HepG2 (cell line): ENCODE data around the gene MTRF1.

ENCODE experiments used
- ASH2L ChIP-seq: fragments of 300-600, 200-600 bp; sonication (generic); IDR thresholded peaks from 2 replicates; pipeline ENCODE4 v1.7.0; 2017; ENCODE audit warnings: low read depth, mild to moderate bottlenecking, moderate library complexity, mixed read lengths, low read length; ENCODE audit not compliant: insufficient read length
- RXRA ChIP-seq: sonication (generic); formaldehyde crosslinking; IDR thresholded peaks from 2 replicates; pipeline ENCODE4 v1.5.1; 2020; ENCODE audit warnings: missing genetic modification reagents
- TAF1 ChIP-seq: sonication (generic); formaldehyde crosslinking; IDR thresholded peaks from 2 replicates; pipeline ENCODE4 v1.4.0; 2020; ENCODE audit warnings: missing genetic modification reagents
- ZNF274 ChIP-seq: sonication (generic); formaldehyde crosslinking; IDR thresholded peaks from 2 replicates; pipeline ENCODE4 v1.5.1; 2020; ENCODE audit warnings: mild to moderate bottlenecking, missing genetic modification reagents
- TF ChIP-seq, protein P1 (sequence below): sonication (generic); formaldehyde crosslinking; IDR thresholded peaks from 2 replicates; pipeline ENCODE4 v1.5.0; 2020; ENCODE audit warnings: mild to moderate bottlenecking, missing genetic modification reagents, moderate library complexity
- TF ChIP-seq, protein P2 (sequence below): sonication (generic); formaldehyde crosslinking; IDR thresholded peaks from 2 replicates; pipeline ENCODE4 v1.4.0; 2020; ENCODE audit warnings: missing genetic modification reagents

DNA sequence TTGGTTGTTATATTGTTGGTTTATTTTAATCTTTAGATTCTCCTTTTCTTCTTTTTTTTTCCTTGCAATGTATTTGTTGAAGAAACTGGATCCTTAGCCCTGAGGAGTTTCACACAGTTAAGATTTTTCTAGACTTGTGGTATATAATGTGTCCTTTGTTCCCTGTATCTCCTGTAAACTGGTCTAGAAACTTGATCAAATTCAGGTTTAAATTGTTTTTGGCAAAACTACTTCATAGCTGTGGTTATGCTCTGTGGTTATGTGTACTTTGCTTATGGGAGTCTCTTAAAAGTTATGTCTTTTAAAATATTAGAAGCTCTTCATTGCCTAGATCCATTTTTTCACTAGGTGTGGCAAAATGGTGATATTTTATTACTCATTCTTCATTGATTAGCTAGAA is 3.7 kb upstream of the MTRF1 start:
- TF ChIP-seq, protein P1, sequence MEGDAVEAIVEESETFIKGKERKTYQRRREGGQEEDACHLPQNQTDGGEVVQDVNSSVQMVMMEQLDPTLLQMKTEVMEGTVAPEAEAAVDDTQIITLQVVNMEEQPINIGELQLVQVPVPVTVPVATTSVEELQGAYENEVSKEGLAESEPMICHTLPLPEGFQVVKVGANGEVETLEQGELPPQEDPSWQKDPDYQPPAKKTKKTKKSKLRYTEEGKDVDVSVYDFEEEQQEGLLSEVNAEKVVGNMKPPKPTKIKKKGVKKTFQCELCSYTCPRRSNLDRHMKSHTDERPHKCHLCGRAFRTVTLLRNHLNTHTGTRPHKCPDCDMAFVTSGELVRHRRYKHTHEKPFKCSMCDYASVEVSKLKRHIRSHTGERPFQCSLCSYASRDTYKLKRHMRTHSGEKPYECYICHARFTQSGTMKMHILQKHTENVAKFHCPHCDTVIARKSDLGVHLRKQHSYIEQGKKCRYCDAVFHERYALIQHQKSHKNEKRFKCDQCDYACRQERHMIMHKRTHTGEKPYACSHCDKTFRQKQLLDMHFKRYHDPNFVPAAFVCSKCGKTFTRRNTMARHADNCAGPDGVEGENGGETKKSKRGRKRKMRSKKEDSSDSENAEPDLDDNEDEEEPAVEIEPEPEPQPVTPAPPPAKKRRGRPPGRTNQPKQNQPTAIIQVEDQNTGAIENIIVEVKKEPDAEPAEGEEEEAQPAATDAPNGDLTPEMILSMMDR (CRISPR knock-in tag): no peak
- TF ChIP-seq RXRA (CRISPR knock-in tag) (no peak), TAF1 (no peak), ASH2L (no peak), ZNF274 (CRISPR knock-in tag) (no peak)
- TF ChIP-seq, protein P2, sequence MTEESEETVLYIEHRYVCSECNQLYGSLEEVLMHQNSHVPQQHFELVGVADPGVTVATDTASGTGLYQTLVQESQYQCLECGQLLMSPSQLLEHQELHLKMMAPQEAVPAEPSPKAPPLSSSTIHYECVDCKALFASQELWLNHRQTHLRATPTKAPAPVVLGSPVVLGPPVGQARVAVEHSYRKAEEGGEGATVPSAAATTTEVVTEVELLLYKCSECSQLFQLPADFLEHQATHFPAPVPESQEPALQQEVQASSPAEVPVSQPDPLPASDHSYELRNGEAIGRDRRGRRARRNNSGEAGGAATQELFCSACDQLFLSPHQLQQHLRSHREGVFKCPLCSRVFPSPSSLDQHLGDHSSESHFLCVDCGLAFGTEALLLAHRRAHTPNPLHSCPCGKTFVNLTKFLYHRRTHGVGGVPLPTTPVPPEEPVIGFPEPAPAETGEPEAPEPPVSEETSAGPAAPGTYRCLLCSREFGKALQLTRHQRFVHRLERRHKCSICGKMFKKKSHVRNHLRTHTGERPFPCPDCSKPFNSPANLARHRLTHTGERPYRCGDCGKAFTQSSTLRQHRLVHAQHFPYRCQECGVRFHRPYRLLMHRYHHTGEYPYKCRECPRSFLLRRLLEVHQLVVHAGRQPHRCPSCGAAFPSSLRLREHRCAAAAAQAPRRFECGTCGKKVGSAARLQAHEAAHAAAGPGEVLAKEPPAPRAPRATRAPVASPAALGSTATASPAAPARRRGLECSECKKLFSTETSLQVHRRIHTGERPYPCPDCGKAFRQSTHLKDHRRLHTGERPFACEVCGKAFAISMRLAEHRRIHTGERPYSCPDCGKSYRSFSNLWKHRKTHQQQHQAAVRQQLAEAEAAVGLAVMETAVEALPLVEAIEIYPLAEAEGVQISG (CRISPR knock-in tag): no peak
